Mucosa of stomach (tissue), 1 donor: ENCODE measurements around the gene TBX4.

Source experiments
- H3K27me3 ChIP-seq: one replicate; pipeline ENCODE4 v1.7.0; 2013; ENCODE audit warnings: mild to moderate bottlenecking, low read length; ENCODE audit not compliant: control insufficient read depth, insufficient read depth
- H3K36me3 ChIP-seq: one replicate; pipeline ENCODE4 v1.7.0; 2013; ENCODE audit warnings: low read length; ENCODE audit not compliant: control insufficient read depth, insufficient read depth
- H3K4me1 ChIP-seq: one replicate; pipeline ENCODE4 v1.7.0; 2013; ENCODE audit warnings: mild to moderate bottlenecking, low read length; ENCODE audit not compliant: control insufficient read depth, insufficient read depth
- H3K4me3 ChIP-seq: one replicate; pipeline ENCODE4 v1.7.0; 2013; ENCODE audit warnings: low read length
- H3K9ac ChIP-seq: one replicate; pipeline ENCODE4 v1.7.0; 2013; ENCODE audit warnings: mild to moderate bottlenecking, low read length, moderate library complexity
- H3K9me3 ChIP-seq: one replicate; pipeline ENCODE4 v1.7.0; 2013; ENCODE audit warnings: mild to moderate bottlenecking, low read length, moderate library complexity; ENCODE audit not compliant: control insufficient read depth
- donor health status: Pancreatic carcinoma.

TBX4 gene

GRCh38 chr17:61460796-61461585 is 8.8 kb downstream of the TBX4 start:
- no peaks in the 10 kb centered on the region for H3K36me3 ChIP-seq
- H3K9me3 ChIP-seq = no peaks in the 10 kb centered on the region
- peaks cover 81% of the 10 kb centered on the region for H3K27me3 ChIP-seq
- H3K4me1 ChIP-seq = peaks cover 24% of the 10 kb centered on the region
- H3K9ac ChIP-seq = no peak overlapping the region
- no peak overlapping the region for H3K4me3 ChIP-seq

DNA sequence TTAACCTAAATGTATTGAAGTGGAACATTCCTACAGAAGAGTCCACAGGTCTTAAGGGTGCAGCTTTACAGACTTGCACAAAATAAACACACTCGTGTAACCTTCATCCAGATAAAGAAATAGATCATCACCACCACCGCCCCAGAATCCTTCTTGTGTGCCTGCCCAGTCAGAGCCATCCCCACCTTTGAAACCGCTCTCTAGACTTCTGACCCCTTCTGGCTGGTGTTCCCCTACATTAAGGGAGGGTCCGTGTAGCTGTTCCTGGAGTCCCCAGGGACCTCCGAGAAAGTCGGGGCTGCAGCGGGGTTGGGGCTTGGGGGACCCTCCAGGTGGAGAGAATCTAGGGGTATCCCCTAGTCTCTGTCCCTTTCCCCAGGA is 9.4 kb downstream of the TBX4 start:
- no peak overlapping the region for H3K4me3 ChIP-seq
- peaks cover 23% of the 10 kb centered on the region for H3K4me1 ChIP-seq
- H3K27me3 ChIP-seq = peaks cover 75% of the 10 kb centered on the region
- no peaks in the 10 kb centered on the region for H3K9me3 ChIP-seq
- no peaks in the 10 kb centered on the region for H3K36me3 ChIP-seq
- H3K9ac ChIP-seq = no peak overlapping the region

DNA sequence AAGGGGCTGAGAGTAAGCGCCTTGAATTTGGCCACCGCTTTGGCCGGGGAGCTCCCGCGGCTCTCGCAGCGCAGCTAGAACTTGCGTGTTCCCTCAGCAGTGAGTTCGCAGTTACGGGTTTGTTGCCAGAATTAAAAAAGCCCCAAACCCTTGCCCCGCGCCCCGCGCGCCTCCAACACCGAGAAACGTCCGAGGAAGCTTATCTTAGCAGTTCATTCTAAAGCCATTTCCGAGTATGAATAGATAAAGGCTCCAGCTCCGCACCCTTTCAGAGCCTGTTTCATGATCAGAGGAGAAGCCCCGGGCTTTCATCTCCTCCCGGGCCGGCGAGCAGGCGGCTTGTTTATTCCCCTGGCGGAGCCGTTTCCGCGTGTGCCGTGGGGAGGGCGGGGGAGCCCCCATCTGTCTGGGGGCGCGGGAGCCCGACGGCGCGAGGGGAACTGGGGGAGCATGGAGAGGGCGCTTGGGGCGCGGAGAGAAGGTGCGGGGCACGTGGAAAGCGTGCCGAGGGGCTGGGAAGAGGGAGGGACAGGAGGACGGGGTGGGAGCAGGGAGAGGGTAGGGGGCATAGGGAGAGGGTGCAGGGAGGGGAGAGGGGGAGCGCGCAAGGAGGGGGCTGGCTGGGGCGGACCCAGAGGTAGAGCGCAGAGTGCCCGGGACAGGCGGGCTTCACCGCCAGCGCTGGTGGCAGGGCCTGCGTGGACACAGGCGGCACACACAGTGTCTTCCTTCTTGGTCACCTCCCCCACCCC is 9.9 kb downstream of the TBX4 start:
- Histone ChIP-seq H3K9me3 (no peaks in the 10 kb centered on the region), H3K4me3 (no peak overlapping the region), H3K36me3 (no peaks in the 10 kb centered on the region), H3K27me3 (peaks cover 70% of the 10 kb centered on the region), H3K9ac (no peak overlapping the region), H3K4me1 (peaks cover 19% of the 10 kb centered on the region)

GRCh38 chr17:61462719-61463315 is 10.6 kb downstream of the TBX4 start:
- no peak overlapping the region for H3K4me3 ChIP-seq
- H3K36me3 ChIP-seq = no peaks in the 10 kb centered on the region
- H3K9ac ChIP-seq = no peak overlapping the region
- H3K9me3 ChIP-seq = no peaks in the 10 kb centered on the region
- peaks cover 63% of the 10 kb centered on the region for H3K27me3 ChIP-seq
- peaks cover 20% of the 10 kb centered on the region for H3K4me1 ChIP-seq

- peaks cover 56% of the 10 kb centered on the region for H3K27me3 ChIP-seq
These were observed 11.3 kb downstream of the TBX4 start for GRCh38 chr17:61463316-61464129.

GRCh38 chr17:61464130-61464842 is 12.1 kb downstream of the TBX4 start:
- Histone ChIP-seq H3K9ac (no peak overlapping the region), H3K9me3 (no peaks in the 10 kb centered on the region)

More at GRCh38 chr17:61463316-61464129, 11.3 kb downstream of the TBX4 start:
- no peaks in the 10 kb centered on the region for H3K9me3 ChIP-seq
- no peak overlapping the region for H3K9ac ChIP-seq
- H3K4me3 ChIP-seq = no peak overlapping the region
- H3K36me3 ChIP-seq = no peaks in the 10 kb centered on the region
- H3K4me1 ChIP-seq = peaks cover 27% of the 10 kb centered on the region

GRCh38 chr17:61464843-61465180 is 12.6 kb downstream of the TBX4 start:
- no peak overlapping the region for H3K9ac ChIP-seq
- H3K4me3 ChIP-seq = no peak overlapping the region
- no peaks in the 10 kb centered on the region for H3K9me3 ChIP-seq
- H3K4me1 ChIP-seq = peaks cover 33% of the 10 kb centered on the region
- H3K36me3 ChIP-seq = no peaks in the 10 kb centered on the region
- H3K27me3 ChIP-seq = peaks cover 44% of the 10 kb centered on the region

More at GRCh38 chr17:61464130-61464842, 12.1 kb downstream of the TBX4 start:
- H3K27me3 ChIP-seq = peaks cover 48% of the 10 kb centered on the region
- no peaks in the 10 kb centered on the region for H3K36me3 ChIP-seq
- H3K4me3 ChIP-seq = no peak overlapping the region
- peaks cover 33% of the 10 kb centered on the region for H3K4me1 ChIP-seq

GRCh38 chr17:61465550-61466237 is 13.5 kb downstream of the TBX4 start:
- Histone ChIP-seq H3K9me3 (no peaks in the 10 kb centered on the region), H3K4me3 (no peak overlapping the region), H3K27me3 (peaks cover 40% of the 10 kb centered on the region), H3K9ac (no peak overlapping the region), H3K4me1 (peaks cover 33% of the 10 kb centered on the region), H3K36me3 (no peaks in the 10 kb centered on the region)

DNA sequence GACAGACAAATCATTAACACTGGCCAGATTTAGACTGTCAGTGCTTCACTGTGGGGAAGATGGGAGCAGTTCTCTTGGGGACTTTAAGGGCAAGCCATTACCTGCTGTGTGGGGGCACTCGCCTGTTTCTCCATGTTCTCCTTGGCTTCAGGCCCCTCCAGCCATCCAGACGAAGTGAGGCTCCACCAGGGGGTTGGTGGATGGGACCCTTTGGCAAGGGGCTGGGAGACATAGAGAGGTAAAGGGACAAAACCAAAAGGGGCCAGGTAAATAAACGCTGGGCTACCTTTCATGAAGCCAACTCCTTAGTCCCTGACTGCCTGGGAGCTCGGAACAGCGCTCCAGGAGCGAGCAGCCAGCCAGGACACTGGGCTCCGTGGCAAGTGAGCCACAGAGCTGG is 14.0 kb downstream of the TBX4 start:
- Histone ChIP-seq H3K9ac (no peak overlapping the region), H3K27me3 (peaks cover 35% of the 10 kb centered on the region), H3K9me3 (no peaks in the 10 kb centered on the region), H3K4me1 (peaks cover 32% of the 10 kb centered on the region), H3K36me3 (no peaks in the 10 kb centered on the region), H3K4me3 (no peak overlapping the region)

DNA sequence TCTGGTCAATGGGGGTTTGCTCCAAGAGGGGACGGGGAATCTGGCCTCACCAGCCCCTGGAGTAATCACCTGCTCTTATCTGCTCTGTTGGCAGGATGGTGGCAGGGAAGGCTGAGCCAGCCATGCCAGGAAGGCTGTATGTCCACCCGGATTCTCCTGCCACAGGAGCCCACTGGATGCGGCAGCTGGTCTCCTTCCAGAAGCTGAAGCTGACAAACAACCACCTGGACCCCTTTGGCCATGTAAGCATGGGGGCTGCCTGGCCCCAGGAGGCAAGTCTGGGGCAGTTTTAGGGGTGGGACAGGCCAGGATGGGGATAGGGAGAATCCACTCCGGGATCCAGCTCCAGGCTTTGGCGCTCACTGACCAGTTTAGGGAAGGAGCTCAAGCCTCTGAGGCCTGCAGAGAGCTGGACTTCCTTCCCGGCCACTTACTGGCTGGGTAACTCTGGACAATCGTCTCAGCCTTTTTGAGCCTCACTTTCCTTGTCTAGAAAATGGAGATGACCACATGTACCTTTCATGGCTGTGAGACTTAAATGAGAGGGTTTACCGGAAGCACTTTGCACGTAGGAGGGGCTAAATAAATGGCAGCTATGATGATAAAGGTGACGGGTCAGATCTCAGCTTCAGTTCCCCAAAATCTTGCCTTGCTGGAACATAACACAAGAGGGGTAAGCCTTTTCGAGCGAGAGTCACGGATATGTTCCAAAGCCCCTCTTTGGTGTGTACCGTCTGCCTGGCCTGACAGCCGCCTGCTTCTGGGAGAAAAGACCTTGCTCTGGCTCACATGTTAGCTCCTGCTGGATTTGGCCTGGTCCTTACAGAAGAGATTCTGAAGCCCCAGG is 15.4 kb downstream of the TBX4 start:
- H3K4me1 ChIP-seq = peaks cover 22% of the 10 kb centered on the region
- H3K4me3 ChIP-seq = no peak overlapping the region
- H3K27me3 ChIP-seq = peaks cover 21% of the 10 kb centered on the region
- no peak overlapping the region for H3K9ac ChIP-seq
- H3K36me3 ChIP-seq = no peaks in the 10 kb centered on the region
- H3K9me3 ChIP-seq = no peaks in the 10 kb centered on the region
